HG02885 (cell line): Measurements from ENCODE around the gene LIPN.
A peak's percentile ranks its signal among the peaks of the same experiment; 100 is the strongest.
"Not testable (repeated sequence)": the region's sequence is repeated elsewhere in the genome, so short reads cannot be mapped to it uniquely, and the experiment has no call there.

Experiments used
- ATAC-seq: cut with Tn5 transposase; IDR thresholded peaks from one replicate; pipeline ENCODE4 v1.9.1; 2021; ENCODE audit warnings: mild to moderate bottlenecking; ENCODE audit not compliant: unreplicated experiment, poor library complexity

LIPN gene, protein sequence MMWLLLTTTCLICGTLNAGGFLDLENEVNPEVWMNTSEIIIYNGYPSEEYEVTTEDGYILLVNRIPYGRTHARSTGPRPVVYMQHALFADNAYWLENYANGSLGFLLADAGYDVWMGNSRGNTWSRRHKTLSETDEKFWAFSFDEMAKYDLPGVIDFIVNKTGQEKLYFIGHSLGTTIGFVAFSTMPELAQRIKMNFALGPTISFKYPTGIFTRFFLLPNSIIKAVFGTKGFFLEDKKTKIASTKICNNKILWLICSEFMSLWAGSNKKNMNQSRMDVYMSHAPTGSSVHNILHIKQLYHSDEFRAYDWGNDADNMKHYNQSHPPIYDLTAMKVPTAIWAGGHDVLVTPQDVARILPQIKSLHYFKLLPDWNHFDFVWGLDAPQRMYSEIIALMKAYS

DNA sequence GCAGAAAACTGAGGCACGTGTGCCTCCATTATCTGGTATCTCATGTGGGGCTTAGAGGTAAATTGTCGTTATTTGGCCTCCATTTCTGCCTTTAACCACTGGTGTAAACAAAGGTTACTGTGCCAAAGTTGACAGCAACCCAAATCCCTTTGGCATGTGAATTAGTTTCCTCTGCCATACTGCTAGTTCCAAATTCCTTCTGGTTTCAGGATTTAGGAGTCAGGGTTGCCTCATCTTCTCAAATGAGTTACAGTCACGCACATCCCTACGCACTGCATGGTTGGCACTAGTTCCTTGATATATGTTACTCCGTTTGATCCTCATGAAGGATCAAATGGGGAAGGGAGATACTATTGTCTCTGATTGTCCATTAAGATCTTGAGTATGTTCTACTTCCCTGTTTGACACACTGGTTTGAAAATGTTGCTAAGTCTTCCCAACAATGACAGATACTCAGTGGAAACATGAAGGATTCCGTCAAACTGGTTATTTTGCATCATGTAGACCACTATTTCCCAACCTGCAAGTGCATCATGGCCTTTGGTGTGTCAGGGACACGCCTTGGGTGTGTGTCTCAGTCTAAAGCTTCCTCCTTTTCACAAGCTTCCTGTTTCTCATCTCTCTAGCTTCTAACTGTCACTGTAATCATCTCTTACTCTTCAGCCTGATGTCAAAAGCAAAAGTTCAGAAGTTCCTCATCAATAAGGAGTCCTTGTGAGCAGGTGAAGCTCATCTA, at the start of gene LIPN:
Gene LIPN, plus strand, starts transcription at position 655 of the 736 bp plus-strand sequence. CDS start 1,386 bp downstream, outside the sequence.
- no peak for ATAC-seq

DNA sequence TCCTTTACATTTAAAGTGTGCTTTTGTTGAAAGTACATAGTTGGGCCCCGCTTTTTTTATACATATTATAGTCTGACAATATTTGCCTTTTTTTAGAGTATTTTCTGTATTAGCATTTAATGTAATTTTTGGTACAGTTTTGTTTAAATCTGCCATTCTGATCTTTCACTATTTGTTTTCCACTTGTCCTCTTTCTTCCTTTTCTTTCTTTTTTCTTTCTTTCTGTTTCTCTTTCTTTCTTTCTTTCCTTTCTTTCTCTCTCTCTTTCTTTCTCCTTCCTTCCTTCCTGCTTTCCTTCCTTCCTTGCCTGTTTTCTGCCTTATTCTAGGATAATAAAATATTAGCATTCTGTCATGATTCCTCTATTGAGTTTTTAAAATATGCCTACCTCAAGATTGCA, 44.3 kb upstream of the LIPN start:
- ATAC-seq: no peak

DNA sequence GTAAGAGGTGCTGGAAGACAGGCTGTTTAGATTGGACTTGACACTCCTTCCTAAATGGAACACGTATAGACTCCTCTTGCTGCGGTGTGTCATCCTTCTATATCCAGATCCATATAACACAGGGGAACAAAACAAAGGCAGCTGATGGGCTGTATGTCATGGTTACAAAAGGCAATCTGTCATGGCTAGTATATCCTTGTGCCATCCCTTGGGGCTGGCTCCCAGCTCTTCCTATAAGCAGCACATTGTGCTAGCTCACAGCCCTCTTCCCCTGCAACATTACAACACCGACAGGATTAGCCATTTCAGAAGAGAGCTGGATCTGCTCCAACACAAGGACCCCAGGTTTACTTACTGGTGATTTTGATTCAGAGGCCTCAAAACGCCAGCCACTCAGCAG, 38.4 kb upstream of the LIPN start:
- no peak for ATAC-seq

DNA sequence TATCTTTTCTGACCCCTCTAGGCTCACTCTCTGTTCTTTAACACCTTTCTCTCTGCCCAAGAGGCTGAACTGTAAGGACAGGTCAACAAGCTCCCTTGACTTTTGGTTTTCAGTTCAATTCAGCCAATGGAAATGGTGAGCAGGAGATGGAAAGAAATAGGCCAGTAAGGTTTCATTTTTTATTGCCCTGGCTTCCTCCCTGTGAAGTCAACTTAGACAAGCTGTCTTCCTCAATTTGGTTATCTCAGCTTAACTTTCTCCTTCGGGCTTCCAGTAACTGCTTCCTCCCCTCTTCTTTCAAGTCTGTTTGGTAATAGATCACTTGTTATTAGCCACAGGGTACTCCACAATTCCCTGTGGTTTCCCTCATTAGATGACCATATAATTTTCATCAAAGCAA, 34.0 kb upstream of the LIPN start:
- ATAC-seq: no peak

DNA sequence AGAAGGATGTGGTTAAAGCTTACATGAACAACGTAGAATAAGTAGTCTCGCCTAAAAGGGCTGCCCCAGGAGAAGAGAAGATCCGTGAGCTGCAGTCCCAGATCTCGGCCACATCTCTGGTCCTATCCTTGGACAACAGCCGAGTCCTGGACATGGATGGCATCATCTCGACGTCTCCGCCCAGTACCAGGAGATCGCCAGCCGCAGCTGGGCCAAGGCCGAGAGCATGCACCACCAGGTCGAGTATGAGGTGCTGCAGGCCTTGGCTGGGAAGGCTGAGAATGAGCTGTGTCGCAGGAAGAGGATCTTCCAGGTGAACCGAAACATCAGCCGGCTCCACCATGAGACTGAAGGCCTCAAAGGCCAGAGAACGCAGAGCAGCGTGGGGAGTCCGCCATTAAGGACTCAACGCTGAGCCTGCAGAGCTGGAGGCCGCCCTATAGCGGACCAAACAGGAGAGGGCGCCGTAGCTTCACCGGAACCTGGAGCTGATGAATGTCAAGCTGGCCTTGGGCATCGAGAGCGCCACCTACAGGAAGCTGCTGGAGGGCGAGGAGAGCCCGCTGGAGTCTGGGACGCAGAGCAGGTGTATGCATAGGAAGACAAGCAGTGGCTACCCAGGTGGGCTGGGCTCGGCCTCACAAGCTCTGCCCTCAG, 31.6 kb upstream of the LIPN start:
- no peak for ATAC-seq

DNA sequence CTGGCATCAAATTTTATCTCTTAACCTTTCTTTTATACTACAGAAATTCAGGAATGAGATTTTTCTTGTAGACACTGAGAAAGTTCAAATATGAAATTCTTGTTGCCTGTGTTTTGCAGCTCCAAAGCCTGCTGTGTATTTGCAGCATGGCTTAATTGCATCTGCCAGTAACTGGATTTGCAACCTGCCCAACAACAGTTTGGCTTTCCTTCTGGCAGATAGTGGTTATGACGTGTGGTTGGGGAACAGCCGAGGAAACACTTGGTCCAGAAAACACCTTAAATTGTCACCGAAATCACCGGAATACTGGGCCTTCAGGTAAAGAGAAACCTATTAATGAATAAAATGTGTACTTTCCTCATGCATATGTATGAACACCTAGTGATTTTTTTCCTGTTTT, 29.0 kb upstream of the LIPN start:
- no peak for ATAC-seq

DNA sequence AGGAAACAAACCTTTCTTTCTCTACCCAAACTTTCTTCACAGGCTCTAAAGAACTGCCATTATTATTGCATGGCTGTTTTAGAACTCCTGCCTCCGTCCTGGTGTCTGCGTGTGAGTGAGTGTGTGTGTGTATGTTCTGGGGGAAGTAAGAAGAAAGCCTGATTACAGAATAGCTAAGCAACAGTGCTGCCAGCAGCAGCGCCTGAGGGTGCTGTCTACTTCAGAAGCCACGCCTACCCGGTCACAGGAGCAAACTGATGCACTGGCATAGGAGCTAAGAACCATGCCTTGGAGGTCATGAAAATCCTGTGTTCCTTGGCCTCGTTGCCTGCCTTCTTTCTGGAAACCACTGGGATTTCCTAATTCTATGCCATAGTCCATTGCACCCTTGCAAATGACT, 28.5 kb upstream of the LIPN start:
- ATAC-seq: no peak

DNA sequence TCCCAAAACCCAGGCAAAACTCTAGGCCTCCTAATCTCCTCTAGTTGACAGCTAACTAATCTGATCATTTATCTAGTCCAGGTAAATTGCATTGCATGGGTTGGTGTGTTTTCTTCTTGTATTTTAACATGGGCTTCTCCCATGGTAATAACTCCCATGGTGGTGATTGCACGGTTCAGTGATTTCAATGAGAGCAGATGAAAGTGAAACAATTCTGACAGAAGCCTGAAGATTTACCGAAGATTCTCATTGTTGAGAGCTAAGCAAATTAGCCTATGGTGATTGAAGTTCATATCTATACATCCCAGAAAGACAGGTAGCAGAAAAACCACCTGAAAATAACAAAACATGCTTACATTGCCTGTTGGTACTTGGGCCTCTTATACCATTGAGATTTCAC, 26.6 kb upstream of the LIPN start:
- no peak for ATAC-seq

DNA sequence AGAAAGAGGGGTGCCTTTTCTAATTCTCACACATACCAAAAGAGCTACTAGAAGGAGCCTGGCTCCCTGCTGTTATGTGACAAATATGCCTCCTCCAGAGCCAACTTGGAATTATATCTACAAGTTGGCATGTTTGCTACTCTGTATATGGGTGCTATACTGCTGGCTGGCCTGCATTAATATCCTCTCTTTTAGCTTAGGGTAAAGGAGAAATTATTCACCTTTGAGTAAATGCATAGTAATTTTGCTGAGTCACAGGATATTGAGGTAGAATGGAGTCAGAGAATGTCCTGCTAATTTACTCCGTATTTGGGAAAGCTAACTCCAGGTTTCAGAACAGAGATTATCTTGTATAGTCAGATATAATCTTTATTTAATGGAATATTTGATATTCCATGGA, 24.2 kb upstream of the LIPN start:
- no peak for ATAC-seq

DNA sequence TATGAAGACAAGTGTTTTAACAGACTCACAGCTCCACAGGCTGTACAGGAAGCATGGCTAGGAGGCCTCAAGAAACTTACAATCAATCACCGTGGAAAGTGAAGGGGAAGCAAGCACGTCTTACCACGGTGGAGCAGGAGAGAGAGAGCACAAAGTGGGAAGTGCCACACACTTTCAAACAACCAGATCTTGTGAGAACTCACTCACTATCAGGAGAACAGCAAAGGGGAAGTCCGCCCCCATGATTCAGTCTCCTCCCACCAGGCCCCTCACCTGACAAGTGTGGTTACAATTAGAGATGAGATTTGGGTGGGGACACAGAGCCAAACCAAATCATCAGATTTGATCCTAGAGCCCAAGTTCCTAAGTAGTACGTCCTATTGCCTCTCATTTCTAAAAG, 17.9 kb upstream of the LIPN start:
- ATAC-seq: not testable (repeated sequence)

DNA sequence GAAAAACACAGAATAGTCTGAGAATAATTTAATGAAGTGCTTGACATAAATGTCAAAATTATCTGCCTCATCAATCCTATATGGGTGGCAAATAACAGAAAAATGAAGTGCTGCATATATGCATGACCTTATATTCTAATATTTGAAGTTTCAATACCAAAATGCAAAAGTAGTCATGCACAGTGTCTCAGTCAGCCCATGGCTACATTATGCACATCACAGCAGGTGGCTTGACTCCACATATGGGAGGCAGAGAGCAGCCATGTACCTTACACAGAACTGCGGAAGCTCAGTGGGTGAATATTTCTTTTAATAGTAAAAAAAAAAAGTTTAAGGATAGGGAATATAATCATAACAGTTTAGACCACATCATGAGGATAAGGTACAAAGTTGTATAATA, 17.4 kb upstream of the LIPN start:
- ATAC-seq: no peak

DNA sequence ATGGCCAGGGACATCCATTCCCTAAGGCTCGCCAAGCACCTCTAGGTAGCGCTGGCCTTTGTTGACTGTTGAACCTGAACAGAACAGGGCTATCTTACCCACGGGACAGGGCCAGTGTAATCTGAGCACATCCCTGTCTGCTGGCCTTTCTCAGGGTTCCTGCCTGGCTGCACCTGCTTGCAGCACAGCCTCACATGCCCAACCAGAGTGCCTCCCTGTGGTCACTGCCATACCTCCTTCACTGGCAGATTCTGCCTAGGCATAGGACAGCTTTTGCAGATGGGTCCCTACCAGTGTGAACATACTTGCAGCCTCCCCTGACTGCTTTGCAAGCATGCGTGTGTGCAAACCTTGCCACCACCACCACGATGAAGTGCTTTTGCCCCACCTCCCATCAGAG, 15.8 kb upstream of the LIPN start:
- ATAC-seq: no peak

DNA sequence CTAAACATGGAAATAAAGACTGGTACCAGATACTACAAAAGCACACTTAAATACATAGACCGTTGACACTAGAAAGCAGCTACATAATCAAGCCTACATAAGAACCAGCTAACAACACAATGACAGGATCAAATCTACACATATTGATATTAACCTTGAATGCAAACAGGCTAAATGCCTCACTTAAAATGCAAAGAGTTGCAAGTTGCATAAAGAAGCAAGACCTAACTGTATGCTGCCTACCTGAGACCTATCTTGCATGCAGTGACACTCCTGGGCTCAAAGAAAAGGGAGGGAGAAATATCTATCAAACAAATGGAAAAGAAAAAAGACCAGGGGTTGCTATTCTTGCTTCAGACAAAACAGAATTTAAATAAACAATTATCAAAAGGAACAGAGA, 14.2 kb upstream of the LIPN start:
- ATAC-seq: no peak

DNA sequence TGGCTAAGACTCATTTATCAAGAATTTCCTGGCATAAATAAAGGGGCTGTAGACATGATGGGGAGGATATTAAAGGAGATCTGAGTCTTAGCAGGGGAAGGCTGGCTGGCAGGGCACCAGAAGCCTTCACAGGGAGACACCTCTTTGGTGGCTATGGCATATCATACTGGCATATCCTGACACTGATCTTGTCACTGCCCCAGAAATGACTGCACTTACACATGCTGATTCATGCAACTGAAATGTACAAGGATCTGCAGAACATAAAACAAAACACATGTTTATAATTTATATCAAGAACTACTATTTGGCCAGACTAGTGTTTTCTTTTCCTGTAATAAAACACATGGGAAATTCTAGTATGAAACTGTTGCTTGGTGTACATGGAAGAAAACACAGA, 5.5 kb upstream of the LIPN start:
- ATAC-seq: no peak

DNA sequence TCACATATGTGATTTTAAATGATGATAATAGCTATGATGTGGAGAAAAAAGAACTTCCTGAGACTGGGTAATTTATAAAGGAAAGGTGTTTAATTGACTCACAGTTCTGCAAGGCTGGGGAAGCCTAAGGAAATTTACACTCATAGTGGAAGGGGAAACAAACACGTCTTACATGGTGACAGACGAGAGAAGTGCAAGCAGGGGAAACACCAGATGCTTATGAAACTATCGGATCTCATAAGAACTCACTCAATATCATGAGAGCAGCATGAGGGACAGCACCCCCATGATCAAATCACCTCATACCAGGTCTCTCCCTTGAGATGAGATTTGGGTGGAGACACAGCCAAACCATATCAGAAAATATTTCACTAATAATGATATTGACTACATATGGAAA, 4.1 kb upstream of the LIPN start:
- ATAC-seq: peak; percentile 66

DNA sequence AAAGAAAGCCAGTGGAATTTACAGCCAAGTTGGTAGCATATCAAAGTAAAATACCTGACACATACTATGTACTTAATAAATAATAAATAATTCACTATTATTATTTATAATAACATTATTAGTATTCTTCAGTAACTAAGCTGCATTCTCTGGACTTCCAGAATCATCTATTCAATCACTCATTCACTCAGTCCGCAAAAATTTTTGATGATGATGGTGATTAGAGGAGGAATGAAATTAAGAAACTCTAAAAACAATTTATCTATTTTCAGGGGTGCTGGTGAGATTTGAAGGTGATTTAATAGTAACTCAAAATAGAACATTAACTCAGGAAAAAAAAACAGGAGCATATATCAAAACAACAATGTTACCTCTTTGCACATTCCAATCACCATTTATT, 3.2 kb upstream of the LIPN start:
- ATAC-seq: no peak

DNA sequence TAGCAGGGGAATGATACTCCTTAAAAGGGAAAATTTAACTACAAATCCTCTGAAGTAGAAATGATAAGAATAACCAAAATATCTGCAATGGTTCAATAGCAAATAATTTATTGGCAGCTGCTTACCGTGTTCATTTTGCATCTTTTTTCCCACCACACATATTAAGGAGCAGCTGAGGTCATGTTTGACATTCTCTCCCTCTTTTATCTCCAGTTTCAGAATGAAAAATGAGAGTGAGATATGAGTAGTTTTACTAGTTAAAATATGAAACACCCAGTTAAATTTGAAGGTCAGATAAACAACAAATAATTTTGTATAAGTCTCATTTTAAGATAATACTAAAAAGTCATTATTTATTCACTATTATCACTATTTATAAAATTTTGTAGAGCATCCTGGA, 3.1 kb downstream of the LIPN start:
- no peak for ATAC-seq

DNA sequence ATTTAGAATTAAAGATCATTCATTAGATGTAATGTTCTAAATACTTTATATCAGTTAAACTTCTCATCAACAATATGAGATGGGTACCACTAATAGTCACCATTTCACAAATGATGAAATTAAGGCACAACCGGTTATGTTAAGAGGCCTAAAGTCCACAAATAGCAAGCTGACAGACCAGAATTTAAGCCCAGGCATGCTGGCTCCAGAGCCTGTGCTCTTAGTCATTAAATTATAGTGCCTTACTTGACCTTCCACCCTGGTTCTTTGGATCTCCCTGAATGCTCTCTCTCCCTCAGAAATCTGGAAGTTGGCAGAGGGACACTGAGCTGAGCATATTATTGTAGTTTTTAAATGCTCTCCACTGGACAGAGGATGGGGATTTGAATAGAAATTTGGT, 3.6 kb downstream of the LIPN start:
- ATAC-seq: no peak

DNA sequence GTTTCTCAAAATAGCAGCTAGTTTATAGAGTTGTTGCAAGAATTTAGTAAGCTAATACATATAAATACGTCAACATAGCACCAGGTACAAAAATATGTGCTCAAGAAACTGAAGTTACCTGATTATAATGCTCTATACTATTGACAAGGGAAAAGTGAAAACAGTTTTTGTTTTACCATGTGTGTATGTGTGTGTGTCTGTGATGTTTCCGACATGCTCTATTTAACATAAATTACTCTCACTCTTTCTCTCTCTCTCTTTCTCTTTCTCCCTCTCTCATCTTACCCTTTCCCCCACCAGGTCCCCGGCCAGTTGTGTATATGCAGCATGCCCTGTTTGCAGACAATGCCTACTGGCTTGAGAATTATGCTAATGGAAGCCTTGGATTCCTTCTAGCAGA, 4.3 kb downstream of the LIPN start:
- no peak for ATAC-seq

DNA sequence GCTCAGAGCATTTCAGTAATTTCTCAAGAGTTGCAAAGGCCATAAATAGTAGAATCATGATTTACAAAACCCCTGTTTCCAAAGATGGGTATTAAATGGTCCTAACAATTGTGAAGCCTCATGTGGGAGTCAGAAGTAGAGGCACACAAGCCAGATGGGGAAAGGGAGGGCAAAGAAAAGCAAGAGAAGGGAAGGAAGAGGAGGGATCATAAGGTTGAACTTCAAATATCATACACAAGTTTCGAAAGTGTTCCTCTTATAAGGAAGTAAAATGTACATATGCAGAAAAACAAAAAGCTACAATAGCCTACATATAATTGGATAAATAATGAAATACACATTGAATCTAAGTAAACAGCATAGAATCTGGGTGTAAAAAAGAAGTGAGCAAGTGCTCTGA, 6.0 kb downstream of the LIPN start:
- no peak for ATAC-seq

DNA sequence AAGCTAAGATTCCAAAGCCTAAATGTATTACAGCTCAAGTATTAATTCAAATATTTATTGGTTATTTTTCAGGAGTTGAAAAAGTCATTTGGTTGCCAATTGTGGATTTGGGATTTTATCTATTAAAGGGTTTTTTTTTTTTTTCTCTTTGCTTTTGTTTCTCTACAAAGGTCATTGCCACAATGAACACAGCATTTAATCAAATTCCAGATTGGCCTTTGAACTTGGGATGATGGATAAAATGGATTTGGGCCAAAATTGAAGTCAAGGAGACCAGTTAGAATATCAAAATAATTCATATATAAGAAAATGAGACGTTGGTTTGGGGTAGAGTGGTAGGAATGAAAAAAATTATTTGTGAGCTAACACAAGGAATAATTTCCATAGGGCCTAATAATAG, 9.6 kb downstream of the LIPN start:
- ATAC-seq: no peak
